Measurements from ENCODE around the gene PCBP4. TPM values are rescaled to one million over a fixed set of nuclear protein-coding genes. Genes with fewer than 3 reads are reported as not detected.

PCBP4 gene
- total and polyA plus RNA-seq, 8 donors = 12.5 to 122 (median 30.0) TPM

DNA sequence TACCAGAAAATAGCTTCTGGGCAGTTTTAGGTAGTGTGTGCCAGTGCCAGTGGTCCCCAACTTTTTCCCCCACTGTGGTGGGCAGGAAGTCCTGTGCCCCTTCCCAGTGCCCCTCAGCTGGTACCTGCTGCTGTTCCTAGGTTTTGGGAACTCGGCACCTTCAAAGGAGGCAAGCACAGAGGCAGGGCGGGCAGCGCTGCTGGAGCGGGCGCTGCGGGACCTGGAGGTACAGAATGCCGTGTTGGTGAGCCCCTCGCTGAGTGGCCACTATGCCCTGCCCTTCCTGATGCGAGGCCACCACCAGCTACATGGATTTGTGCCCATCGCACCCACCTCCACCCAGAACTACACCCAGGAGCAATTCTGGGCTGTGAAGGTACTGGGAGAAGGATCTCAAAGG is 13.0 kb upstream of the PCBP4 start:
- Histone ChIP-seq H3K4me1 (peaks cover 32 to 57% (median 38%) of the 10 kb centered on the region in 4 donors), H3K4me3 (no peak overlapping the region), H3K27ac (no peak overlapping the region), H3K36me3 (peaks cover 0 to 9% (median 2%) of the 10 kb centered on the region in 4 donors), H3K27me3 (no peaks in the 10 kb centered on the region), H3K9me3 (no peaks in the 10 kb centered on the region)
- 80 to 98% (median 97%) methylated on average over 1 to 10 of the region's 10 CpGs for WGBS, 5 donors
- intact Hi-C loops (cut with DNase I; ENCODE audit: low total_unique reads) = no loop called here
- DNase-seq = no peak
- TF ChIP-seq POLR2A (IDR thresholded peaks at IDR 0.05) = no peak
- TF ChIP-seq, protein P1, sequence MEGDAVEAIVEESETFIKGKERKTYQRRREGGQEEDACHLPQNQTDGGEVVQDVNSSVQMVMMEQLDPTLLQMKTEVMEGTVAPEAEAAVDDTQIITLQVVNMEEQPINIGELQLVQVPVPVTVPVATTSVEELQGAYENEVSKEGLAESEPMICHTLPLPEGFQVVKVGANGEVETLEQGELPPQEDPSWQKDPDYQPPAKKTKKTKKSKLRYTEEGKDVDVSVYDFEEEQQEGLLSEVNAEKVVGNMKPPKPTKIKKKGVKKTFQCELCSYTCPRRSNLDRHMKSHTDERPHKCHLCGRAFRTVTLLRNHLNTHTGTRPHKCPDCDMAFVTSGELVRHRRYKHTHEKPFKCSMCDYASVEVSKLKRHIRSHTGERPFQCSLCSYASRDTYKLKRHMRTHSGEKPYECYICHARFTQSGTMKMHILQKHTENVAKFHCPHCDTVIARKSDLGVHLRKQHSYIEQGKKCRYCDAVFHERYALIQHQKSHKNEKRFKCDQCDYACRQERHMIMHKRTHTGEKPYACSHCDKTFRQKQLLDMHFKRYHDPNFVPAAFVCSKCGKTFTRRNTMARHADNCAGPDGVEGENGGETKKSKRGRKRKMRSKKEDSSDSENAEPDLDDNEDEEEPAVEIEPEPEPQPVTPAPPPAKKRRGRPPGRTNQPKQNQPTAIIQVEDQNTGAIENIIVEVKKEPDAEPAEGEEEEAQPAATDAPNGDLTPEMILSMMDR (IDR thresholded peaks at IDR 0.05) = no peak

DNA sequence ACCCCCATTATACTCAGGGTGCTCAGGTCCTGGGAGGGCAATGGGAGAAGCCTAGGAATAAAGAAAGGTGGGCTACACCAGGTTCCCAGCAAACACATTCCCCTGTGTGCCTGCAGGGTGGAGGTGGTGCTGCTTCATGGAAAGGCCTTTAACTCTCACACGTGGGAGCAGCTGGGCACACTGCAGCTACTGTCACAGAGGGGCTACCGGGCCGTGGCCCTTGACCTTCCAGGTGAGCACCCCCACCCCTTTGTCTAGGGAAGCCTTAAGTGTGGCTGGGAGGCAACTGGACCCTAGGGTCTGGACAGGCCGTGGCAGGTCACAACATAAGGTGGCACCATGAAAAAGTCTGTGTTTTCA is 10.9 kb upstream of the PCBP4 start:
- intact Hi-C loops (cut with DNase I; ENCODE audit: low total_unique reads) = no loop called here
- TF ChIP-seq POLR2A (IDR thresholded peaks at IDR 0.05) (no peak), POLR2AphosphoS5 (IDR thresholded peaks at IDR 0.05) (no peak), EP300 (IDR thresholded peaks at IDR 0.05) (no peak)
- TF ChIP-seq, protein P1 (IDR thresholded peaks at IDR 0.05) = no peak
- no peaks in the 10 kb centered on the region for H3K9me3 ChIP-seq
- no peak overlapping the region for H3K4me3 ChIP-seq
- no peaks in the 10 kb centered on the region for H3K27me3 ChIP-seq
- 62 to 100% (median 79%) methylated on average over 1 to 4 of the region's 4 CpGs for WGBS, 5 donors
- peaks cover 0 to 9% (median 2%) of the 10 kb centered on the region in 4 donors for H3K36me3 ChIP-seq
- no peak for DNase-seq
- no peak overlapping the region for H3K27ac ChIP-seq
- peaks cover 33 to 61% (median 41%) of the 10 kb centered on the region in 4 donors for H3K4me1 ChIP-seq

DNA sequence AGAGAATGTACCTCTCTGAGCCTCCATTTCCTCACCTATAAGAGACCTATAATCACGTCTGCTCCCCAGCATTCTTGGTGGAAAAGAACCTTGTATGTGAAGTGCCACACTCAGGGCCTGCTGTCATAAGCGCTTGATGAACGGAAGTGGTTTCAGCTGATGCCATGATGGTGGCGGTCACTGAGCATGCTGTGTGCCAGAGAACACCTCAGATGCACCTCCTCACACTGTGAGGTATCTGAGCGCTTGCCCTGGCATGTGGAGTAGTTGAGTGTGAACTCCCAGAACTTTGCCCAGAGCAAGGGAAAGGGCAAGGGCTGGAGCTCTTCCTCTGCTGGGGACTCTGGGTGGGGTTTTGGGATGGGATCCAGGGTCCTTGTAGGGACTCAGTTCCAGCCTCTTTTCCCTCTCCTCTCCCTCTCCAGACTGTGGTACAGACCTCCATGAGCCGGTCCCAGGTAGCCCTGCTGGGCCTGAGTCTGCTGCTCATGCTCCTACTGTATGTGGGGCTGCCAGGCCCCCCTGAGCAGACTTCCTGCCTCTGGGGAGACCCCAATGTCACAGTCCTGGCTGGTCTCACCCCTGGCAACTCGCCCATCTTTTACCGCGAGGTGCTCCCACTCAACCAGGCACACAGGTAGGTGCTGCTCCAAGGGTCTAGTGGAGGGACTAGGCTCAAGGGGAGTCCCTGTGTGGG is 10.3 kb upstream of the PCBP4 start:
- H3K27ac ChIP-seq = no peak overlapping the region
- 74 to 90% (median 87%) methylated on average over 6 to 9 of the region's 9 CpGs for WGBS, 5 donors
- intact Hi-C loops (cut with DNase I; ENCODE audit: low total_unique reads) = no loop called here
- H3K4me3 ChIP-seq = no peak overlapping the region
- H3K9me3 ChIP-seq = no peaks in the 10 kb centered on the region
- TF ChIP-seq, protein P1 (IDR thresholded peaks at IDR 0.05) = no peak
- TF ChIP-seq EP300 (IDR thresholded peaks at IDR 0.05) (no peak), POLR2A (IDR thresholded peaks at IDR 0.05) (no peak), POLR2AphosphoS5 (IDR thresholded peaks at IDR 0.05) (no peak)
- no peaks in the 10 kb centered on the region for H3K27me3 ChIP-seq
- peaks cover 29 to 63% (median 41%) of the 10 kb centered on the region in 4 donors for H3K4me1 ChIP-seq
- H3K36me3 ChIP-seq = peaks cover 0 to 9% (median 2%) of the 10 kb centered on the region in 4 donors
- DNase-seq = no peak

DNA sequence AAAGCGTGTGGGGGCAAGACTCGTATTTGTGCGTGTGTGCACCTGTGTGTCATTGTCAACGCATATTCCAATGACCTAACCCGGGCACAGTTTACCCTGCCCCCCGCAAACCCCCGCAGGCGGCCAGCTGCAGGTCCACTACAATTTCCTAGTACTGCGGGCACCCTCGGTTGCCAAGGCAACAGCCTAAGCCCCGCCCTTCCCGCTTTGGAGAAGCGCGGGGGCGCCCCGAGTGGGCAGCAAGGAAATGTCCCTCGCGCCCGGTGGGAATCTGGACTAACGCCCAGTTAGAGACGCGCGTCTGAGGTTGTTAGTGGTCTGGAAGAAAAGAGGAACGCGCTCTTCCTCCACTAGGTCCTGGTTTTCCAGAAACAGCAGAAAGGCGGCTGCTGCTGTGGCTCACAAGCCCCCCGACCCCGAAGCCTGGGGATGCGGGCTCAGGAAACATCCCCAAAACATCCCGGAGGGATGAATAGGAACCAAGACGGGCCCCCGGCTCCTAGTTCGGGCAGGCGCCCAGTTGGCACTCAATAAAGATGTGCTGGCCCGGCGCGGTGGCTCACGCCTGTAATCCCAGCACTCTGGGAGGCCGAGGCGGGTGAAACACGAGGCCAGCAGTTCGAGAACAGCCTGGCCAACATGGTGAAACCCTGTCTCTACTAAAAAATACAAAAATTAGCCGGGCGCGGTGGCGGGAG is 8.7 kb upstream of the PCBP4 start:
- TF ChIP-seq POLR2AphosphoS5 (IDR thresholded peaks at IDR 0.05) (no peak), EP300 (IDR thresholded peaks at IDR 0.05) (no peak), POLR2A (IDR thresholded peaks at IDR 0.05) (no peak)
- TF ChIP-seq, protein P1 (IDR thresholded peaks at IDR 0.05) = peak in 1 of 7 experiments; percentile 18
- Histone ChIP-seq H3K4me3 (peak overlapping the region; percentile 61 to 75 (median 65)), H3K4me1 (peaks cover 21 to 63% (median 43%) of the 10 kb centered on the region in 4 donors), H3K9me3 (no peaks in the 10 kb centered on the region), H3K27me3 (no peaks in the 10 kb centered on the region), H3K36me3 (peaks cover 0 to 16% (median 4%) of the 10 kb centered on the region in 4 donors), H3K27ac (peak overlapping the region; percentile 88 to 97 (median 95))
- WGBS, 5 donors = 32 to 50% (median 34%) methylated on average over 27 to 46 of the region's 46 CpGs
- intact Hi-C loops (cut with DNase I; ENCODE audit: low total_unique reads) = no loop called here
- peak; percentile 62 to 91 for DNase-seq
